ENCODE data around the gene GBF1. TPM values are rescaled to one million over a fixed set of nuclear protein-coding genes. Genes with fewer than 3 reads are reported as not detected.

Gene GBF1
- polyA plus RNA-seq, 1 experiment = 31.9 TPM

DNA sequence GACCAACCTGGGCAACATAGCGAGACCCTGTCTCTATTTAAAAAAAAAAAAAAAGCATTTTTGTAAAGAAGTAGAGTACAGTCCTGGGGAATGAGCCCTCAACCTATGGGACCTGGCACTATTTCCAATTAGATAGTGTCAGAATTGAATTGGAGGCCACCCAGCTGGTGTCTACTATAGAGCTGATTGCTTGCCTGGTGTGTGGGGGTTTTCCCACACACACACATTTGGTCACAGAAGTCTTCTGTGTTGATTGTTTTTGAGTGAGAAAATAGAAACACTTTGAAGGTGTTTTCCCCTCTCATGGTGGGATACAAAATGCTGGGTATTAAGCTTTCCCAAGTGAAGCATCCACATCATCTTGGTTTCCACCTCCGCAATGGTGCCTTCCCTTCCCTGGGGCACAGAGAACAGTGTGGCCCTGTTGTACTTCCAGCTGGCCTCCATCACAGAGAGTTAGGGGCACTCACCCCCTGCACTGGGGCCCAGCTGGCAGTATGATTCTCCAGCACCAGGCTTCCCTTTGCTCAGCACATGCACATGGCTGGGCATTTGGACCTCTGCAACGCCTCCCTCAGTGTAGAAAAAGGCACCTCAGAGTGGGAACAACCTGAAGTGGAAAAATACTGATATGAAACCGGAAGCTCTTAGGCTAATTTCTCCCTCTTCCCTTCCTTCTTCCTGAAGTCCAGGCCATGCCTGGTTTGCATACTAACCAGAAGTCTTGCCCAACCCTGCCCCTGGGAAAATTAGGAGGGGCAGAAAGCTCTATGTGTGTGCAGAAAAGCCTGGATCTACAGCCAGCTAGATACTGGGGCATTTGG is 139.5 kb downstream of the GBF1 start:
- POLR2A ChIA-PET = interaction anchor here (1.7 kb wide), 1 partner anchor 11 kb away, joined by 4 read pairs; the partner anchor contains the start of gene NFKB2
- DNase-seq (ENCODE audit: low read depth, low spot score) = no peak
- TF ChIP-seq, protein P1, sequence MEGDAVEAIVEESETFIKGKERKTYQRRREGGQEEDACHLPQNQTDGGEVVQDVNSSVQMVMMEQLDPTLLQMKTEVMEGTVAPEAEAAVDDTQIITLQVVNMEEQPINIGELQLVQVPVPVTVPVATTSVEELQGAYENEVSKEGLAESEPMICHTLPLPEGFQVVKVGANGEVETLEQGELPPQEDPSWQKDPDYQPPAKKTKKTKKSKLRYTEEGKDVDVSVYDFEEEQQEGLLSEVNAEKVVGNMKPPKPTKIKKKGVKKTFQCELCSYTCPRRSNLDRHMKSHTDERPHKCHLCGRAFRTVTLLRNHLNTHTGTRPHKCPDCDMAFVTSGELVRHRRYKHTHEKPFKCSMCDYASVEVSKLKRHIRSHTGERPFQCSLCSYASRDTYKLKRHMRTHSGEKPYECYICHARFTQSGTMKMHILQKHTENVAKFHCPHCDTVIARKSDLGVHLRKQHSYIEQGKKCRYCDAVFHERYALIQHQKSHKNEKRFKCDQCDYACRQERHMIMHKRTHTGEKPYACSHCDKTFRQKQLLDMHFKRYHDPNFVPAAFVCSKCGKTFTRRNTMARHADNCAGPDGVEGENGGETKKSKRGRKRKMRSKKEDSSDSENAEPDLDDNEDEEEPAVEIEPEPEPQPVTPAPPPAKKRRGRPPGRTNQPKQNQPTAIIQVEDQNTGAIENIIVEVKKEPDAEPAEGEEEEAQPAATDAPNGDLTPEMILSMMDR (IDR thresholded peaks at IDR 0.05; ENCODE audit: low read depth, low read length) = no peak
- CTCF ChIA-PET = interaction anchor here (0.5 to 3.0 kb wide), 12 partner anchors 9 to 215 kb away, joined by 3 to 28 read pairs (median 6); no protein-coding TSS in a partner anchor
- H3K4me3 ChIP-seq (ENCODE audit: low read depth, low read length) = no peak overlapping the region
- no peaks in the 10 kb centered on the region; the same call in 1 of the 2 replicates for H3K9me3 ChIP-seq (ENCODE audit: control insufficient read depth, insufficient read depth, low read length)
- no peaks in the 10 kb centered on the region for H3K27me3 ChIP-seq (ENCODE audit: control insufficient read depth, insufficient read depth, low read length)
- H3K27ac ChIP-seq (ENCODE audit: low read depth, low read length) = no peak overlapping the region

- Histone ChIP-seq H3K27me3 (ENCODE audit: control insufficient read depth, insufficient read depth, low read length) (peaks cover 3% of the 10 kb centered on the region), H3K4me3 (ENCODE audit: low read depth, low read length) (no peak overlapping the region), H3K27ac (ENCODE audit: low read depth, low read length) (no peak overlapping the region), H3K9me3 (ENCODE audit: control insufficient read depth, insufficient read depth, low read length) (no peaks in the 10 kb centered on the region)
- POLR2A ChIA-PET = interaction anchor here (0.6 to 0.7 kb wide), 3 partner anchors 8 to 63 kb away, joined by 4 to 6 read pairs (median 4); partner anchors contain the start of gene CUEDC2
- no peak for DNase-seq (ENCODE audit: low read depth, low spot score)
- CTCF ChIA-PET = interaction anchor here (0.6 to 0.7 kb wide), 2 partner anchors 194 to 418 kb away, joined by 3 to 4 read pairs; no protein-coding TSS in a partner anchor
- TF ChIP-seq, protein P1 (IDR thresholded peaks at IDR 0.05; ENCODE audit: low read depth, low read length) = no peak
Measured at GRCh38 chr10:102389894-102390293, 144.6 kb downstream of the GBF1 start.

DNA sequence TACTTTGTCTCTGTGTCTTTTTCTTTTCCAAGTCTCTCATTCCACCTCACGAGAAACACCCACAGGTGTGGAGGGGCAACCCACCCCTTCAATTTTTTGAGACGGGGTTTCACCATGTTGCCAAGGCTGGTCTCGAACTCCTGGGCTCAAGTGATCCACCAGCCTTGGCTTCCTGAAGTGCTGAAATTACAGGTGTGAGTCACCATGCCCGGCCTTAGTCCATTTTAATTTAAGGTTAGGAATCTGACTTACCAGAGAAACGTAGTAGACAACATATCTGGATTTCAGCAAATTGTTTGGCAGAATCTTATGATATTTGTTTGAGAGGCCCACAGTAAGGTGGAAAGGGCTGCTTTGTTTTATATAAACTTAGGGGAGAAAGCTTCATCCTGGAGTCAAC is 147.0 kb downstream of the GBF1 start:
- ChIA-PET CTCF (interaction anchor here (0.5 to 3.1 kb wide), 6 partner anchors 10 to 223 kb away, joined by 4 to 21 read pairs (median 8); partner anchors contain the start of gene ELOVL3), POLR2A (no interaction called here)
- Histone ChIP-seq H3K27ac (ENCODE audit: low read depth, low read length) (no peak overlapping the region), H3K4me3 (ENCODE audit: low read depth, low read length) (no peak overlapping the region), H3K27me3 (ENCODE audit: control insufficient read depth, insufficient read depth, low read length) (peaks cover 3% of the 10 kb centered on the region), H3K9me3 (ENCODE audit: control insufficient read depth, insufficient read depth, low read length) (no peaks in the 10 kb centered on the region; the same call in 1 of the 2 replicates)
- TF ChIP-seq, protein P1 (IDR thresholded peaks at IDR 0.05; ENCODE audit: low read depth, low read length) = no peak
- no peak for DNase-seq (ENCODE audit: low read depth, low spot score)

- ChIA-PET CTCF (interaction anchor here (0.6 to 3.3 kb wide), 33 partner anchors 9 to 282 kb away, joined by 3 to 28 read pairs (median 4); partner anchors contain the start of genes ELOVL3, FBXL15 and NOLC1), POLR2A (interaction anchor here (0.7 to 1.0 kb wide), 3 partner anchors 83 to 931 kb away, joined by 3 to 5 read pairs (median 3); no protein-coding TSS in a partner anchor)
- Histone ChIP-seq H3K27ac (ENCODE audit: low read depth, low read length) (peak overlapping the region; percentile 99), H3K27me3 (ENCODE audit: control insufficient read depth, insufficient read depth, low read length) (peaks cover 3% of the 10 kb centered on the region), H3K9me3 (ENCODE audit: control insufficient read depth, insufficient read depth, low read length) (no peaks in the 10 kb centered on the region; the same call in 1 of the 2 replicates), H3K4me3 (ENCODE audit: low read depth, low read length) (peak overlapping the region; percentile 82)
- TF ChIP-seq, protein P1 (IDR thresholded peaks at IDR 0.05; ENCODE audit: low read depth, low read length) = peak; percentile 89
- DNase-seq (ENCODE audit: low read depth, low spot score) = no peak
Measured at GRCh38 chr10:102393411-102394078, 148.2 kb downstream of the GBF1 start.
